ENCODE data around the gene STK10.
"Not testable (repeated sequence)": the region's sequence is repeated elsewhere in the genome, so short reads cannot be mapped to it uniquely, and the experiment has no call there.

The STK10 gene

DNA sequence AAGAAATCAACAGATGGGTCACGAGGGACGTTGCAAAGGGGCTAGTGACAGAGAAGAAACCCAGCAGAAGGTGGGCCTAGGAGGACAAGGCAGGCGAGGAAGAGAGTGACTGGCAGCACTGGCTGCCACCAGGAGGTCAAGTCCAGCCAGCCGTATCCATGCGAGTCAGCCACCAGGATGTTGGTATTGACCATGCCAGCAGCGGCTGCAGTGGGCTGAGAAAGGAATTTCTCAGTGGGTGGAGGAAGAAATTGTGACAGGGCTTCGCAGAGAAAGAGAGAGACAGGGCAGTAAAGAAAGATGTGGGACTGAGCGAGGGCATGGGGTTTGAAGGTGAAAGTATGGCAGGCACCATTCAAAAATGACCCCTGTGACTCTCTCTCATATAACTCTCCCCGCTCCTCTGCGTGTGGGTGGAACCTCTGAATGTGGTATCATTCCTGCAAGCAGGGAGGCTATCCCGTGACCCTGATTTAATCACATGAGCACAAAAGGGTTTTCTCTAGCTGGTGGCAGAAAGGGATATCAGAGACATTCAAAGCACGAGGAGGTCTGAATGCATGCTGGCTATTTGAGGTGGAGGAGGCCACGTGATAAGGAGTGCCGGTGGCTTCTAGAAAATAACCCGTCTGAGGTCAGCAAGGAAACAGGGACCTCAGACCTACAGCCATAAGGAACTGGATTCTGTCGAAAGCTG, 136.2 kb downstream of the STK10 start:
- DNase-seq: no peak

- no peak for DNase-seq
Measured at GRCh38 chr5:172050080-172050479, 137.9 kb downstream of the STK10 start.

GRCh38 chr5:172049226-172049796, 138.7 kb downstream of the STK10 start:
- no peak for DNase-seq

DNA sequence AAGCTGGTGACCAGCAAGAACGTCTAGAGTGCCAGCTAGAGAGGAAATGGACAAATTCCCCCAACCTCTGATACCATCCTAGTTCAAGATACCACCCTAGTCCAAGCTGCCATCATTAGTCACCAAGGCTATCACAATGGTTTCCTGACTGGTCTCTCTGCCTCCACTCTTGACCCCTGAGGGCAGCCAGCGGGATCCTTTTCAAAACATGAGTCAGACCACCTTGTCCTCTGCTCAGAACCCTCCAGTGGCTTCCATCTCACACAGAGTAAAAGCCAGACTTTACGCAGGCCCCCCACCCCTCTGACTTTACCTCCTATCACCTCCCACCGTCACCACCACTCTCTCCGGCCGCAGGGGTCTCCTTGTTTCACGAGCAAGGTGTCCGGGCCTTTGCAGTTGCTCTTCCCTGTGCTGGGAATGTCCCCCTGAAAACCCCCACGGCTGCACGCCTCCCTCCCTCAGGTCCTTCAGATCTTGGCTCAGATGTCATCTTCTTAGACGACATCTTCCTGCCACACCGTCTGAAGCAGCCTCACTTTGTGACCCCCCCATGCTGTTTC, 139.4 kb downstream of the STK10 start:
- DNase-seq: no peak

DNA sequence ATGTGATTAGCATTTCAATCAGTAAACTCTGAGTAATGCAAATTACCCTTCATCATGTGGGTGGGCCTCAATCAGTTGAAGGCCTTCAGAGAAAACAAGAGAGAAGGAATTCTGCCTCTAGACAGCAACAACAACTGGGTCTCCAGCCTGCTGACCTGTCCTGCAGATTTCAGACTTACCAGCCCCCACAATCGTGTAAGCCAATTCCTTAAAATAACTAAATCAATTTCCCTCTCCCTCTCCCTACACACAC, 139.9 kb downstream of the STK10 start:
- no peak for DNase-seq

GRCh38 chr5:172046593-172046992, 141.4 kb downstream of the STK10 start:
- DNase-seq: no peak

DNA sequence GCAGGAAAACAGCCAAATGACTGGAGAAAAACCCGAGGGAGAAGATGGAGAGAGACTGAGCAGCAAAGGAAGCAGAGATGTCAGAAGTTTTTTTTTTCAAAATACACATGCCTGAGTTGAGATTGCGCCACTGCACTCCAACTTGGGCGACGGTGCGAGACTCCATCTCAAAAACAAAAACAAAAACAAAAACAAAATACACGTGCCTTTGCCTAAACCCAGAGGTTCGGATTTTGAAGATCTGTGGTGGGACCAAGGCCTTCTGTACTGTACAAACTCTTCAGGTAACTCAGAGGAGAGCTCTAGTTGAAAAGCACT, 142.8 kb downstream of the STK10 start:
- no peak for DNase-seq

GRCh38 chr5:172044631-172045314, 143.3 kb downstream of the STK10 start:
- no peak for DNase-seq

DNA sequence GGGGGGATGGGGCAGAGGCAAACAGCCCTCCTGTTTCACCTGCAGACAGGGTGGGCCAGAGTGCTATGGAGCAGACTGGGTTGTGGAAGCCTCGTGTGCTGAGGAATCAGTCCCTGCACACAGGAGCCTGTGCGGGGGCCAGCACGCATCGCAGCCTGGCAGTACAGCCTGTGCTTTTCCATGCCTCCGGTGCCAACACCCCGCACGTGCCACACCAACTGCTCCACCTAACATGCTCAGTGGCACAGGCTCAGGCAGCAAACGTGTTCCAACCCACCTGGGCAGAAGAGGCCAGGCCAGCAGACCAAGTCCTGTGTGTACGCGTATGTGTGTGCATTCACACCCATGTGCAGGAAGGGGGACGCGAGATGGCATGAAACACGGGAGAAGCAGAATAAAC, 144.2 kb downstream of the STK10 start:
- no peak for DNase-seq

DNA sequence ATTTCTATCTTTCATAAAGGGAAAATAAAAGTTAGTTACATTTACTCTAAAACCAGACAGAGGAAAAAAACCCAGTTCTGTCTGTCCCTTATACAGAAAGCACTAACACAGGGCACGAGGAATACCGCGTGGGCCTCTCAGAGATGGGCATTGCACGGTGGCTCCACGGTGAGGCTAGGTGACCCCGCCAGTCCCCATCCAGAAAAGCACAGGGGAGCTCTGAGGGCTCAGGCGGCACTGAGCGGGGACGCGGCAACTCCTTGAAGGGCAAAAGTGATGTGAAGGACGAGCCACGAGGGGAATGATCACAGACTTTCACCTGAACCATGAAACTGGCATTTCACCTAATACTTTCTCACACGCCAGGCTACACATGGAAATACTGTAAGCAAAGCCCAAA, 145.8 kb downstream of the STK10 start:
- no peak for DNase-seq

DNA sequence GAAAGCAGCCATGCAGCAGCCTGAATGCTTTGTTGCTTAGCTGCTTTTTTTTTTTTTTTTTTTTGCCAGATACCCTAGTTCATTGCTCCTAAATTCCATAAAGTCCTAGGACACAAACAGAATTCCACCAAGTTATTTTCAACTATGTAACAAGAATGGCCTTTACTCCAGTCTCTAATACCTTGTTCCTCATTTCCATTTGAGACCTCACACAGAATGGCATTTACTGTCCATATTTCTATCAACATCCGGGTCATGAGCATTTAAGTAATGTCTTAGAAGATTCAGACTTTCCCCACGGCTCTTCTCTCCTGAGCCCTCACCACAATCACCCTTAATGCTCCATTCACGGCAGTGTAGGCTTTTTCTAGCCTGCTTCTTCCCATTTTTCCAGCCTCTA, 149.9 kb downstream of the STK10 start:
- DNase-seq: no peak

- DNase-seq: no peak
Measured at GRCh38 chr5:172035049-172035448, 153.0 kb downstream of the STK10 start.

DNA sequence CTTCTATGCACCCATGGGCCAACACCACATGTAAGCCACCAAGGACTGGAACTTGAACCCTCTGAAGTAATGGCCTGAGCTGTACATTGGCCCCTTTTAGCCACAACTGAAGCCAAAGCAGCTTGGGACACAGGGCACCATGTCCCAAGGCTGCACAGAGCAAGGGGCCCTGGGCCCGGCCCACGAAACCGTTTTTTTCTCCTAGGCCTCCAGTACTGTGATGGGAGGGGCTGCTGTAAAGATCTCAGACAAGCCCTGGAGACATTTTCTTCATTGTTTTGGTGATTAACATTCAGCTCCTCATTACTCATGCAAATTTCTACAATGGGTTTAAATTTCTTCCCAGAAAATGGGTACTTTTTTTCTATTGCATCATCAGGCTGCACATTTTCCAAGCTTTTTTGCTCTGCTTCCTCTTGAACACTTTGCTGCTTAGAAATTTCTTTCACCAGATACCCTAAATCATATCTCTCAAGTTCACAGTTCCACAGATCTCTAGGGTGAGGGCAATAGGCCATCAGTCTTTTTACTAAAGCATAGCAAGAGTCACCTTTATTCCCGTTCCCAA, 156.0 kb downstream of the STK10 start:
- no peak for DNase-seq

DNA sequence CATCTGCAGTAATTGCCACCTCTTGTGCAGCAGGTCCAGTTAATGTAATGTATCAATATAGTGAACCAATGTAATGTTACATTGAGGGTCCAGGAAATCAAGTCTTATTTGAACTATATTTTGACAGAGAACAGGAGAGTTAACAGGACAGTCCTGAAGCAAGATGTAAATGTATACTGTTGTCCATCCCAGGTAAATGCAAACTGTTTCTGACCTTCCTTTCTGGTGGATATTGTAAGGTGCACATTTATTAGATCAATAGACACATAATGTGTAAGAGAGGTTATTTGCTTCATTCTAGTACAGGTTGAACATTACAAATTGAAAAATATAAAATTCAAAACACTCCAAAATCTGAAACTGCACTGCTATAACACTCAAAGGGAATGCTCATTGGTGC, 158.1 kb downstream of the STK10 start:
- DNase-seq: no peak

GRCh38 chr5:172028167-172028566, 159.9 kb downstream of the STK10 start:
- DNase-seq: no peak

GRCh38 chr5:172020110-172020786, 167.8 kb downstream of the STK10 start:
- DNase-seq: not testable (repeated sequence)

GRCh38 chr5:172015346-172015745, 172.7 kb downstream of the STK10 start:
- no peak for DNase-seq

DNA sequence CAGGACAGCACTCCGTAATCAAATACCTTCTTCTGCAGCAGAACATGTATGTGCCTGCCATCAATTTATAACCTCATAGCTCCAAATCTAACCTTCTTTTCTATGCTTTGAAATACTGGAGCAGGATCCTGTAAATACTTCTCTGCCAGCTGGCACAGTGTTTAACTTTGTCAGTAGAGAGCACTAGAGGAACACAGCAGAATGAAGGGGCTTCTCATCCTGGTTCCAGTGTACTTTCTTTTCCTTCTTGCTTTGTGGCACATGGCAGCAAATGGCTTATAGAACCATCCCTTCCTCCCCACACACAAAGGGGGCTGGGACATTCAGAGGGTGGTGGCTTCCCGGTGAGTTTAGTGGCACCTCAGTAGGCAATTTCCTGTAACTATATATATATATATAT, 177.7 kb downstream of the STK10 start:
- DNase-seq: no peak

GRCh38 chr5:172009536-172010270, 178.3 kb downstream of the STK10 start:
- no peak for DNase-seq

DNA sequence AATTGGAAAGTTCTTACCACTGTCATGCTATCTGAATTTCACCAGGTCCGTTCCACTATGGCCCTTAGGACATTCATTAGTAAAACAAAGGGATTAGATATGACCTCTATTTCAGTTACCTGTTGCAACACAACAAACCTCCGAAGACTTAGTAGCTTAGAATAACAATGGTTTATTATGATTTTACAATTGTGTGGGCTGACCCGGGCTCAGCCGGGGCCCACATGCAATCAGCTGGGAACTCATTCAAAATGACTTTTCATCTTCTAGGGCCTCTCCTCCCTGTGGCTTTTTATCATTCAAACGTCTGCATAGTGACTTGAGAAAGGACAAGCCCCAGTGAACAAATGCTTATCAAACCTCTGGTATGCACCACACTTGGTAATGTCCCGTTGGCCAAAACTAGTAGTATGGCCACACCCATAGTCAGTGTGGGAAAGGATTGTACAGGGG, 179.3 kb downstream of the STK10 start:
- no peak for DNase-seq

DNA sequence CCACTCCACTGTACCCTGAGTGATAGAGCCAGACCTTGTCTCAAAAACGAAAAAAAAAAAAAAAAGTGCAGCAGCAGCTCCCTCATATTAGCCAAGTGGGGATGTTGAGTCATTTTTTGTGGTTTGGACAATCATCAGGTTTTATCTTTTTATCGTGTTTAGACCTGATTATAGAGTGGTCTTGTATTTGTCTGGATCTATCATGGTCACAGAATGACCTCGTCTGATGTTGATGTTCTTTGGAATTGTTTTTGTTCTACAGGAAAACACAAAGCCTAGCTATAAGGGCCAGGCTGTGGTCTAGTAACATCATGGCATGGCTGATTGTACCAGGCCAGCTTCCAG, 179.9 kb downstream of the STK10 start:
- DNase-seq: no peak

DNA sequence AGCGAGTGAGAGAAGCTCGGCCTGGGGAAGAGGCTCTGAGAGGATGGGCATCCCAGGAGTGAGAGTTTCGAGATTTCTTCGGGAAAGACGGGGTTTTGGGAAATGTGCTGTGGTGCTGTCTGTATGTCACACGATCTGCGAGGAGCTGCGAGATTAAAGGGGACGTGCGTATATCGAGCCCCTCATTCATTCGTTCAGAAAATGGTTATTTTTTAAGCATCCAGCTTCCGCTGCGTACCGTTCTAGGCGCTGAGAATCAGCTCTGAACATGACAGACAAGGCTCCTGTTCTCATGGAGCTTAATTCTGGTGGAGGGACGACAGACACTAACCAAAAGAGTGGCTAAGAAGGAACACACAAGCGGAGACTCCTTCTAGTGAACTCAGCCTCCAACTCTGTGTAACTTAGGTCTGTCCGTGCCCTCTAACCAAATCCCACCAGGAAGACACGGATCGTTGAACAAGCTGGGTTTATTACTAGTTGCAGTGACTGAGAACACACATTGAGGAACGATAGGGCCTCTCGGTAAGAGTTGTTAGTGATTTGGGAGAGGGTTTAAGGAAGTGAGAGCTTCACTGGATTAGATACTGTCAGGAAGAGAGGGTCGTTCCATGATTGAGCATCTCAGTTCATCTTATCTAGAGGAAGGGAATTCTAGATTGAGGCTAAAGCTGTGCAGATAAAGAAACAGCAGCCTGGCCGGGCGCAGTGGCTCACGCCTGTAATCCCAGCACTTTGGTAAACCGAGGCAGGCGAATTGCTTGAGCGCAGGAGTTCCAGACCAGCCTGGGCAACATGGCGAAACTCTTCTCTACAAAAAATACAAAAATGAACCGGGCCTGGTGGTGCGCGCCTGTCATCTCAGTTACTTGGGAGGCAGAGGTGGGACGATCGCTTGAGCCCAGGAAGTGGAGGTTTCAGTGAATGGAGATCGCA, 180.6 kb downstream of the STK10 start:
- no peak for DNase-seq

Data from activated CD4-positive, alpha-beta T cell treated with anti-CD3 and anti-CD28 coated beads for 1 hour (primary cell).